K562 (cell line): Measurements from ENCODE around the gene EFEMP2. TPM values are rescaled to one million over a fixed set of nuclear protein-coding genes. Genes with fewer than 3 reads are reported as not detected.
A peak's percentile ranks its signal among the peaks of the same experiment; 100 is the strongest.

ENCODE experiments used
- BRCA1 ChIP-seq, 2 experiments: fragments of 450-650 bp in 1 of 2; sonication (generic) in 1 of 2; formaldehyde crosslinking in 1 of 2; IDR thresholded peaks; 2 replicates each; pipeline versions ENCODE4 v1.5.0 to v1.6.1; 2017 to 2020; ENCODE audit warnings: mild to moderate bottlenecking in 1 of 2, missing genetic modification reagents in 1 of 2
- CBX3 ChIP-seq, 2 experiments: IDR thresholded peaks; 1 replicate in 1 of 2; 2 replicates in 1 of 2; pipeline ENCODE4 v1.6.1; 2012; ENCODE audit warnings: inconsistent platforms in 2 of 2, low read length in 2 of 2, borderline replicate concordance in 1 of 2, control low read depth in 1 of 2
- FOS ChIP-seq: IDR thresholded peaks from 3 replicates; pipeline ENCODE4 v1.6.1; 2011; ENCODE audit not compliant: insufficient read length; ENCODE audit errors: extremely low read depth
- GABPB2 ChIP-seq: fragments of 250-450 bp; sonication (Bioruptor Pico); conservative IDR thresholded peaks from 2 replicates; pipeline ENCODE4 v1.5.1; 2021; ENCODE audit warnings: mild to moderate bottlenecking
- HNRNPK ChIP-seq: fragments of 200-400 bp; formaldehyde crosslinking; IDR thresholded peaks from one replicate; pipeline ENCODE4 v1.6.1; 2018; ENCODE audit warnings: mild to moderate bottlenecking, low read depth, low read length; ENCODE audit not compliant: poor library complexity, severe bottlenecking
- KAT7 ChIP-seq: sonication (generic); formaldehyde crosslinking; IDR thresholded peaks from 2 replicates; pipeline ENCODE4 v1.8.0; 2022; ENCODE audit warnings: missing genetic modification reagents, mild to moderate bottlenecking, borderline replicate concordance
- MAZ ChIP-seq, 2 experiments: fragments of 450-650 bp in 1 of 2; sonication (generic) in 1 of 2; formaldehyde crosslinking; IDR thresholded peaks in 1 of 2; conservative IDR thresholded peaks in 1 of 2; 2 replicates each; pipeline versions ENCODE4 v1.4.0 to v1.5.0; 2020; ENCODE audit warnings: mild to moderate bottlenecking in 1 of 2, missing genetic modification reagents in 1 of 2
- NCOA6 ChIP-seq: fragments of 450-650 bp; IDR thresholded peaks from 2 replicates; pipeline ENCODE4 v1.6.1; 2017; ENCODE audit warnings: mild to moderate bottlenecking
- PCBP1 ChIP-seq: fragments of 200-400 bp; formaldehyde crosslinking; IDR thresholded peaks from 2 replicates; pipeline ENCODE4 v1.6.1; 2018; ENCODE audit warnings: mild to moderate bottlenecking, low read depth, low read length; ENCODE audit not compliant: poor library complexity, severe bottlenecking
- PHF20 ChIP-seq: fragments of 450-650 bp; IDR thresholded peaks from 2 replicates; pipeline ENCODE4 v1.6.1; 2018; ENCODE audit not compliant: partially characterized antibody
- PHF8 ChIP-seq: fragments of 200-600 bp; sonication (generic); IDR thresholded peaks from 2 replicates; pipeline ENCODE4 v1.6.1; 2012; ENCODE audit warnings: mixed run types, mild to moderate bottlenecking, inconsistent platforms, low read length, moderate library complexity, borderline replicate concordance
- SNIP1 ChIP-seq: fragments of 450-650 bp; IDR thresholded peaks from 2 replicates; pipeline ENCODE4 v1.7.1; 2017; ENCODE audit warnings: low read depth, mild to moderate bottlenecking
- SP2 ChIP-seq: IDR thresholded peaks from 2 replicates; pipeline ENCODE4 v1.6.1; 2011; ENCODE audit warnings: mild to moderate bottlenecking, low read depth, low read length, moderate library complexity; ENCODE audit not compliant: poor library complexity, severe bottlenecking; ENCODE audit errors: extremely low read depth
- STAG1 ChIP-seq: sonication (generic); formaldehyde crosslinking; IDR thresholded peaks from 2 replicates; pipeline ENCODE4 v1.5.0; 2020; ENCODE audit warnings: missing genetic modification reagents, borderline replicate concordance
- ZNF165 ChIP-seq: fragments of 250-450 bp; sonication (Bioruptor Pico); IDR thresholded peaks from 2 replicates; pipeline ENCODE4 v1.4.0; 2020; ENCODE audit warnings: borderline replicate concordance
- ZSCAN32 ChIP-seq: fragments of 450-650 bp; formaldehyde crosslinking; IDR thresholded peaks from 2 replicates; pipeline ENCODE4 v1.4.0; 2020; ENCODE audit warnings: mild to moderate bottlenecking, moderate library complexity
- polyA plus RNA-seq, 8 experiments: library from polyadenylated mRNA; depleted of rRNA in 4 of 8; stranded (reverse) in 5 of 8; unstranded in 3 of 8; fragments of >200 nt; fragmentation: Nextera tagmentation in 2 of 8; fragmentation: Illumina TruSeq in 1 of 8; extraction: Ambion mirVana in 2 of 8; extraction: Trizol in 1 of 8; gene quantifications; 2 replicates each; pipeline versions ENCODE4 v1.2.1 to v1.2.3, GENCODE V29; 2011 to 2014; ENCODE audit warnings: inconsistent platforms in 1 of 8, missing spikeins in 1 of 8
- total RNA-seq, 7 experiments: library from RNA; depleted of rRNA in 6 of 7; stranded (reverse); fragments of >200 nt in 6 of 7; fragmentation: Illumina TruSeq in 2 of 7; extraction: Trizol in 2 of 7; gene quantifications; 2 replicates each; pipeline versions ENCODE4 v1.2.1 to v1.2.3, GENCODE V29; 2011 to 2021; ENCODE audit warnings: low replicate concordance in 1 of 7
- TF ChIP-seq, protein P1 (sequence below), 3 experiments: fragments of 200-800 bp in 1 of 3; fragments of 250-450 bp in 1 of 3; fragments of 450-650 bp in 1 of 3; sonication (Bioruptor Pico) in 1 of 3; sonication (Bioruptor generic) in 1 of 3; formaldehyde crosslinking in 1 of 3; IDR thresholded peaks; 2 replicates each; pipeline versions ENCODE4 v1.6.1 to v1.8.0; 2016 to 2022; ENCODE audit warnings: mild to moderate bottlenecking in 2 of 3, missing genetic modification characterization in 2 of 3, missing compliant biosample characterization in 1 of 3, moderate library complexity in 1 of 3
- TF ChIP-seq, protein P2 (sequence below): fragments of 250-450 bp; sonication (Bioruptor Pico); IDR thresholded peaks from 2 replicates; pipeline ENCODE4 v1.9.0; 2021; ENCODE audit warnings: mild to moderate bottlenecking, inconsistent platforms
- TF ChIP-seq, protein P3 (sequence below), 3 experiments: IDR thresholded peaks in 2 of 3; conservative IDR thresholded peaks in 1 of 3; 2 replicates each; pipeline ENCODE4 v1.5.1; 2011 to 2012; ENCODE audit warnings: low read length in 3 of 3, mild to moderate bottlenecking in 3 of 3, control low read depth in 2 of 3, improper control_type of control experiment in 1 of 3, inconsistent platforms in 1 of 3, low read depth in 1 of 3, mixed read lengths in 1 of 3, moderate library complexity in 1 of 3; ENCODE audit not compliant: insufficient read depth in 2 of 3

The EFEMP2 gene
- total and polyA plus RNA-seq, 9 of the 15 experiments (the other 6 are each of a cell fraction or from before 2014, with no cell fraction given): 0.07 to 2.9 (median 0.69) TPM; not detected in 1

DNA sequence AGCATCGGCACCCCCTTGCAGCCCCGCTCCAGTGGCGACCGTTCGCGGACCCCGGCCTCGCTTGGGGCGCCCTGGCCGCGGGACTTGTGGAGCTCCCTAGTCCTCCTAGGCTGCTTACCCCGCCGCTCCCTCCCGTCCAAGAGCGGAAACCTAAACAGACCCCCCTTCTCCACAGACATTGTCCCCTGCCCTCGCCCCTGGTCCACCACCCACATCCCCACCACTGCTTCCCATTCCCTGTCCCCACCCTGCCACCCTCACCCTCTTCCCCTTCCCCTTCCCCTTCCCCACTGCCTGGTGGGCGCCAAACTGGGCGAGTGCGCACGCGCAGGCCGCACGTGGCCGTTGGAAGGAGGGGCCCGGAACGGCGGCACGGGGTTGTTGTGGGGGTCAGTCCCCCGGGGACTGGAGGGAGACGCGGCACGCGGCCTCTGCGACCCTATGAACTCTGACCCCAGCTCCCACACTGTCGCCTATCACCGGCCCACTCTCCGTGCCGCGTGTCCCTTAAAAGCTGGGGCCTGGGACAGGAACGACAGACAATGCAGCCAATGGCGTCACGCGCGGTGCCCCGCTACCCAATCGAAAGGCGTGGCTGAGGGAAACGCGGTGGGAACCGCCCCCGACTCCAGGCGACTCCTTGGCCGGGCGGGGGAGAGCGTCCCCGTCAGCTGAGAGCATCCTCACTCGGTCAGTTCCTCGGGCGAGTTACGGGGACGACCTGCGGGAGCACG, 39.1 kb downstream of the EFEMP2 start, which contains the start of gene SNX32 (continued):
- peak; percentile 79 for TF ChIP-seq SP2
- no peak for TF ChIP-seq ZNF165 (CRISPR knock-in tag)
- TF ChIP-seq KAT7 (CRISPR knock-in tag): no peak
- TF ChIP-seq CBX3 (IDR thresholded peaks at IDR 0.05; ENCODE audit: borderline replicate concordance in 1 of 2, low read length in 2 of 2): no peak
- TF ChIP-seq, protein P1, sequence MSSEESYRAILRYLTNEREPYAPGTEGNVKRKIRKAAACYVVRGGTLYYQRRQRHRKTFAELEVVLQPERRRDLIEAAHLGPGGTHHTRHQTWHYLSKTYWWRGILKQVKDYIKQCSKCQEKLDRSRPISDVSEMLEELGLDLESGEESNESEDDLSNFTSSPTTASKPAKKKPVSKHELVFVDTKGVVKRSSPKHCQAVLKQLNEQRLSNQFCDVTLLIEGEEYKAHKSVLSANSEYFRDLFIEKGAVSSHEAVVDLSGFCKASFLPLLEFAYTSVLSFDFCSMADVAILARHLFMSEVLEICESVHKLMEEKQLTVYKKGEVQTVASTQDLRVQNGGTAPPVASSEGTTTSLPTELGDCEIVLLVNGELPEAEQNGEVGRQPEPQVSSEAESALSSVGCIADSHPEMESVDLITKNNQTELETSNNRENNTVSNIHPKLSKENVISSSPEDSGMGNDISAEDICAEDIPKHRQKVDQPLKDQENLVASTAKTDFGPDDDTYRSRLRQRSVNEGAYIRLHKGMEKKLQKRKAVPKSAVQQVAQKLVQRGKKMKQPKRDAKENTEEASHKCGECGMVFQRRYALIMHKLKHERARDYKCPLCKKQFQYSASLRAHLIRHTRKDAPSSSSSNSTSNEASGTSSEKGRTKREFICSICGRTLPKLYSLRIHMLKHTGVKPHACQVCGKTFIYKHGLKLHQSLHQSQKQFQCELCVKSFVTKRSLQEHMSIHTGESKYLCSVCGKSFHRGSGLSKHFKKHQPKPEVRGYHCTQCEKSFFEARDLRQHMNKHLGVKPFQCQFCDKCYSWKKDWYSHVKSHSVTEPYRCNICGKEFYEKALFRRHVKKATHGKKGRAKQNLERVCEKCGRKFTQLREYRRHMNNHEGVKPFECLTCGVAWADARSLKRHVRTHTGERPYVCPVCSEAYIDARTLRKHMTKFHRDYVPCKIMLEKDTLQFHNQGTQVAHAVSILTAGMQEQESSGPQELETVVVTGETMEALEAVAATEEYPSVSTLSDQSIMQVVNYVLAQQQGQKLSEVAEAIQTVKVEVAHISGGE (CRISPR knock-in tag; IDR thresholded peaks at IDR 0.05): no peak
- TF ChIP-seq STAG1: no peak
- peak; percentile 97 for TF ChIP-seq PCBP1
- no peak for TF ChIP-seq PHF20
- TF ChIP-seq, protein P2, sequence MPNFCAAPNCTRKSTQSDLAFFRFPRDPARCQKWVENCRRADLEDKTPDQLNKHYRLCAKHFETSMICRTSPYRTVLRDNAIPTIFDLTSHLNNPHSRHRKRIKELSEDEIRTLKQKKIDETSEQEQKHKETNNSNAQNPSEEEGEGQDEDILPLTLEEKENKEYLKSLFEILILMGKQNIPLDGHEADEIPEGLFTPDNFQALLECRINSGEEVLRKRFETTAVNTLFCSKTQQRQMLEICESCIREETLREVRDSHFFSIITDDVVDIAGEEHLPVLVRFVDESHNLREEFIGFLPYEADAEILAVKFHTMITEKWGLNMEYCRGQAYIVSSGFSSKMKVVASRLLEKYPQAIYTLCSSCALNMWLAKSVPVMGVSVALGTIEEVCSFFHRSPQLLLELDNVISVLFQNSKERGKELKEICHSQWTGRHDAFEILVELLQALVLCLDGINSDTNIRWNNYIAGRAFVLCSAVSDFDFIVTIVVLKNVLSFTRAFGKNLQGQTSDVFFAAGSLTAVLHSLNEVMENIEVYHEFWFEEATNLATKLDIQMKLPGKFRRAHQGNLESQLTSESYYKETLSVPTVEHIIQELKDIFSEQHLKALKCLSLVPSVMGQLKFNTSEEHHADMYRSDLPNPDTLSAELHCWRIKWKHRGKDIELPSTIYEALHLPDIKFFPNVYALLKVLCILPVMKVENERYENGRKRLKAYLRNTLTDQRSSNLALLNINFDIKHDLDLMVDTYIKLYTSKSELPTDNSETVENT (CRISPR knock-in tag): no peak
- peak; percentile 94 for TF ChIP-seq FOS
- TF ChIP-seq, protein P3, sequence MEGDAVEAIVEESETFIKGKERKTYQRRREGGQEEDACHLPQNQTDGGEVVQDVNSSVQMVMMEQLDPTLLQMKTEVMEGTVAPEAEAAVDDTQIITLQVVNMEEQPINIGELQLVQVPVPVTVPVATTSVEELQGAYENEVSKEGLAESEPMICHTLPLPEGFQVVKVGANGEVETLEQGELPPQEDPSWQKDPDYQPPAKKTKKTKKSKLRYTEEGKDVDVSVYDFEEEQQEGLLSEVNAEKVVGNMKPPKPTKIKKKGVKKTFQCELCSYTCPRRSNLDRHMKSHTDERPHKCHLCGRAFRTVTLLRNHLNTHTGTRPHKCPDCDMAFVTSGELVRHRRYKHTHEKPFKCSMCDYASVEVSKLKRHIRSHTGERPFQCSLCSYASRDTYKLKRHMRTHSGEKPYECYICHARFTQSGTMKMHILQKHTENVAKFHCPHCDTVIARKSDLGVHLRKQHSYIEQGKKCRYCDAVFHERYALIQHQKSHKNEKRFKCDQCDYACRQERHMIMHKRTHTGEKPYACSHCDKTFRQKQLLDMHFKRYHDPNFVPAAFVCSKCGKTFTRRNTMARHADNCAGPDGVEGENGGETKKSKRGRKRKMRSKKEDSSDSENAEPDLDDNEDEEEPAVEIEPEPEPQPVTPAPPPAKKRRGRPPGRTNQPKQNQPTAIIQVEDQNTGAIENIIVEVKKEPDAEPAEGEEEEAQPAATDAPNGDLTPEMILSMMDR (IDR thresholded peaks at IDR 0.05 in 2 of 3, conservative IDR thresholded peaks at IDR 0.05 in 1 of 3; ENCODE audit: insufficient read depth in 2 of 3, low read depth in 1 of 3, low read length in 3 of 3): no peak
- no peak for TF ChIP-seq PHF8
- no peak for TF ChIP-seq ZSCAN32 (CRISPR knock-in tag)
- TF ChIP-seq SNIP1: no peak
- TF ChIP-seq MAZ (CRISPR knock-in tag; conservative IDR thresholded peaks at IDR 0.05 in 1 of 2, IDR thresholded peaks at IDR 0.05 in 1 of 2): peak in 1 of 2 experiments; percentile 93; a peak in 2 of 4 replicates
- no peak for TF ChIP-seq BRCA1 (IDR thresholded peaks at IDR 0.05)
- TF ChIP-seq BRCA1 (CRISPR knock-in tag; IDR thresholded peaks at IDR 0.05): no peak
- TF ChIP-seq HNRNPK: peak; percentile 51
- no peak for TF ChIP-seq NCOA6
- no peak for TF ChIP-seq GABPB2 (CRISPR knock-in tag)
